ENCODE measurements around the gene CADPS.

- TF ChIP-seq POLR2AphosphoS5 (IDR thresholded peaks at IDR 0.05) (no peak), POLR2A (IDR thresholded peaks at IDR 0.05) (no peak), CTCF (IDR thresholded peaks at IDR 0.05 in 8 of 11, conservative IDR thresholded peaks at IDR 0.05 in 3 of 11) (no peak)
These were observed 506.3 kb downstream of the CADPS start for GRCh38 chr3:62368705-62369475.
